Measurements from ENCODE around the gene CDH26.
A peak's percentile ranks its signal among the peaks of the same experiment; 100 is the strongest.

Gene CDH26

DNA sequence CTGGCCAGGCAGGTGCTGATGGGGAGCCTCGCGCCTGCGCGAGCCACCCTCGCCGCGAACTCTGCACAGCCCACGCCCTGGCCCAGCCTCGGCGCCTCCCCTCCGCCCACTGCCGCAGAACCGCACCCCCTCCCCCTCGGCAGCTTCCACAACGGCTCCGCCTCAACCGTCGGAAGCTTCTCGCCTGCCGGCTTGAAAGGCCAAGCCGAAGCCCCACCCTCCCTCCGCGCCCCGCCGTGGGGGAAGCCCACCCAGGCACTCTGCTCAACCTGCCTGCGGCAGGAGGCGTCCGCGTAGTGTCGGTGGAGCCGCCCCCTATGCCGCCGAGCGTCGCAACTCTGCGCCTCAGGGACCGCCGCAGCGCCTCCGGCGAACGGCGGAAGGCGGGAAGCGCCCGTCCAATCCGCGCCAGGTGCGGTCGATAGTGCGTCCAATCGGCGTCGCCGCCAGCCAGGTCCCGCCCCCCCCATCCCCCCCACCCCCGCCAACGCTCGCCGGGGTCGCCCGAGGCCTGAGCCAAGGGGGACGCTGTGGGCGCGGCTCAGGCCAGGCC is 24.9 kb upstream of the CDH26 start, which contains the start of gene SYCP2:
SYCP2 (minus strand) TSS at position 342 of the 553 bp plus-strand sequence. CDS start 11,224 bp downstream, outside the sequence.
- peak within 1 kb of the TSS; percentile 92 for H2AFZ ChIP-seq (ENCODE audit: low read length, unreplicated experiment)
- H3K27ac ChIP-seq (ENCODE audit: low read depth, low read length), result no peak within 1 kb of the TSS
- peaks cover 6% of the 10 kb centered on the region for H3K4me1 ChIP-seq (ENCODE audit: control insufficient read depth, insufficient read depth, low read length, unreplicated experiment)
- peaks cover 3% of the 10 kb centered on the region for H3K79me2 ChIP-seq (ENCODE audit: control insufficient read depth, insufficient read depth, low read length, unreplicated experiment)
- no peaks in the 10 kb centered on the region for H3K27me3 ChIP-seq (ENCODE audit: insufficient read depth, low read length)
- H3K4me3 ChIP-seq (ENCODE audit: low read depth, low read length), result peak within 1 kb of the TSS; percentile 88
- no peaks in the 10 kb centered on the region for H3K36me3 ChIP-seq (ENCODE audit: insufficient read depth, low read length)

DNA sequence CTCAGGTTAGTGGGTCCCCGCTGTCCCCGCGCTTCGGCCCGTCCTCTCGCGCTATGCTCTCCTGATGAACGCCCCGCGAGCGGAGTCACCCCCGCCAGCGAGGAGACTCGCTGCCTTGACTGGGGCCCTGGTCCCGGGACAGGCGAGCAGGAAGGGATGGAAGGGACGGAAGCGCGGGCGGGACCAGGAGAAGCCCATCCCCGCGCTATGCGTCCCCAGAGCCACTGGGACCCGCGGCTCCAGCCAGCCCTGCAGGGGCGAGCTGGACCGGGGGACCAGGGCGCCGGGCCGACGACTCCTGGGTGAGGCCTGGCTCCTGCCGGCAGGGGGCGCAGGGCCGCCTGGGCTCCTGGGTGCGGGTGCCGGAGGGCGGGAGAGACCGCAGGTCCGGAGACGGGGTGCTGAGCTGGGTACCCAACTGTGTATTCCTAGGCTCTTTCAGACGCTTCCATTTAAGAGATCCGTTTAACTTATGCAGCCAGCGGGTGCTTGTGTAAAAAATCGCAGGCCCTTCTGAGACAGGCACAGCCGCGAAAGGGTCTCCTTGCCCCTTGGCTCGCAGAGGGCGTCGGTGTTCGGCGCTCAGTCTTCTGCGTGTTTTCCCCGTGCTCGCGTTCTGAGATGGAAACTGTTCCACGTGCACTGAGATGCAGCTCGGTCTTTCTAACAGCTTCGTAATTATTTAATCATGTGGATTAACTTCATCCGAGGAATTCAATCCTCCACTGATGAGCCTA is 24.2 kb upstream of the CDH26 start:
- Histone ChIP-seq H3K27me3 (ENCODE audit: insufficient read depth, low read length) (no peaks in the 10 kb centered on the region), H3K27ac (ENCODE audit: low read depth, low read length) (no peak overlapping the region)

DNA sequence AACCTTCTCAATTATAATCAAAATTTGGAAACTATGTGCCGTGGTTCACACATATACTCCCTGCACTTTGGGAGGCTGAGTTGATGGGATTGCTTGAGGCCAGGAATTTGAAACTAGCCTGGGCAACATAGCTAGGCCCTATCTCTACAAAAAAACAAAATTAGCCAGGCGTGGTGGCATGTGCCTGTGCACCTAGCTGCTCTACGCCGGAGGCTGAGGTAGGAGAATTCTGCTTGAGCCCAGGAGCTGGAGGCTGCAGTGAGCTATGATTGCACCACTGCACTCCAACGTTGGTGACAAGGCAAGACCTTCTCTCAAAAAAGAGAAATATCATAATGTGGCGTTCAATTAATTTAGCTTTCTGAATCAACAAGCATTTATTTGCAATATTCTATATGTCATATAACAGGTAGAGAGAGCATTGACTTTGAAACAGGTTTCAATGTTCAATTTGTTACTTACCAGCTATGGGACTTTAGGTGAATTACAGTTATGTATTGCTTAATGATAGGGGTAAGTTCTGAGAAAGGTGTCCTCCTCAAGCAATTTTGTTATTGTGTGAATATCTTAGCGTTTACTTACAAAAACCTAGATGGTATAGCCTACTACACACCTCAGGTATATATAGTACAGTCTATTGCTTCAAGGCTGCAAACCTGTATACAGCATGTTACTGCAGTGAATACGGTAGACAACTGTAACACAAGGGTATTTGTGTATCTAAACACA is 22.6 kb upstream of the CDH26 start:
- Histone ChIP-seq H3K36me3 (ENCODE audit: insufficient read depth, low read length) (no peaks in the 10 kb centered on the region), H3K79me2 (ENCODE audit: control insufficient read depth, insufficient read depth, low read length, unreplicated experiment) (peaks cover 13% of the 10 kb centered on the region), H3K27me3 (ENCODE audit: insufficient read depth, low read length) (no peaks in the 10 kb centered on the region), H3K27ac (ENCODE audit: low read depth, low read length) (no peak overlapping the region), H3K4me1 (ENCODE audit: control insufficient read depth, insufficient read depth, low read length, unreplicated experiment) (peaks cover 16% of the 10 kb centered on the region), H3K4me3 (ENCODE audit: low read depth, low read length) (no peak overlapping the region), H2AFZ (ENCODE audit: low read length, unreplicated experiment) (no peak overlapping the region)

More for the DNA sequence above, 24.2 kb upstream of the CDH26 start:
- peaks cover 12% of the 10 kb centered on the region for H3K4me1 ChIP-seq (ENCODE audit: control insufficient read depth, insufficient read depth, low read length, unreplicated experiment)
- H3K36me3 ChIP-seq (ENCODE audit: insufficient read depth, low read length), result no peaks in the 10 kb centered on the region
- H3K79me2 ChIP-seq (ENCODE audit: control insufficient read depth, insufficient read depth, low read length, unreplicated experiment), result peaks cover 9% of the 10 kb centered on the region
- peak overlapping the region; percentile 88 for H3K4me3 ChIP-seq (ENCODE audit: low read depth, low read length)
- peak overlapping the region; percentile 92 for H2AFZ ChIP-seq (ENCODE audit: low read length, unreplicated experiment)

DNA sequence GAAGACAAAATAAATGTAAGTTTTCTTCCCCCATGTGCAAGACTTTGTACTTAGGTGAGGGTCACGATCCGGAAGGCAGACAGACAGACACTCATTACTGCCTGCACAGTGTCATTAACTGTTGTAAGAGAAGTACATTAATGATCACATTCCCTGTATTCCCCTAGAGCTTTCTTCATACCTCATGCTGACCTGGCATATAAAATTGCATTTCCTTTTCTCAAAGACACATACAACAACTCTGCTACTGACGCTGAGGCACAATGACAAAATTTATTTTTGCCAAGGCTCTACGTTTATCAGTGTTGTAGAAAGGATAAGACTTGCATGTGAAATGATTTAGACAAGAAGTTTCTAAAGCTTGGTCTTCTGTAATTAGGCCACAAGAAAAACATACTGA is 21.8 kb upstream of the CDH26 start:
- Histone ChIP-seq H3K79me2 (ENCODE audit: control insufficient read depth, insufficient read depth, low read length, unreplicated experiment) (peaks cover 17% of the 10 kb centered on the region), H3K36me3 (ENCODE audit: insufficient read depth, low read length) (no peaks in the 10 kb centered on the region), H3K4me1 (ENCODE audit: control insufficient read depth, insufficient read depth, low read length, unreplicated experiment) (peaks cover 16% of the 10 kb centered on the region), H3K4me3 (ENCODE audit: low read depth, low read length) (no peak overlapping the region), H3K27ac (ENCODE audit: low read depth, low read length) (no peak overlapping the region), H3K27me3 (ENCODE audit: insufficient read depth, low read length) (no peaks in the 10 kb centered on the region), H2AFZ (ENCODE audit: low read length, unreplicated experiment) (no peak overlapping the region)

DNA sequence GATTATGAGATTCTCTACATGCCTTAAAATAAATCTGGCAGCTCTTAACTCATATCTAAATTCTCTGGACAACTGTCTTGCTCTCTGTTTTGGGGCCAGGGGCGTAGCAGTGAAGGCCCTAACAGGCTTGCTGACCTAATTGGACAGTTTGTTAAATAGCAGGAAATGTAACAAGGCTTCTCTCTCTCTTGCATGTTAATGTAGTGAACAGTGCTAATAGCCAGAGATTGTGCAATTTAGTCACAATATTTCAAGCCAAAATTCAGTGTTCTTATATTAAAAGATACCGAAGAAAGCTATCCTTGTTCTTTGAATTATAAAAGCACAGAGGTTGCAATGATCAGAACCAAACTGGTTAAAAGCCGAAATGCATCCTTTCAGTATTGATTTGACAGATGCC is 21.1 kb upstream of the CDH26 start:
- no peak overlapping the region for H3K4me3 ChIP-seq (ENCODE audit: low read depth, low read length)
- no peaks in the 10 kb centered on the region for H3K27me3 ChIP-seq (ENCODE audit: insufficient read depth, low read length)
- H3K27ac ChIP-seq (ENCODE audit: low read depth, low read length), result no peak overlapping the region
- H3K4me1 ChIP-seq (ENCODE audit: control insufficient read depth, insufficient read depth, low read length, unreplicated experiment), result peaks cover 20% of the 10 kb centered on the region
- H3K79me2 ChIP-seq (ENCODE audit: control insufficient read depth, insufficient read depth, low read length, unreplicated experiment), result peaks cover 23% of the 10 kb centered on the region
- no peaks in the 10 kb centered on the region for H3K36me3 ChIP-seq (ENCODE audit: insufficient read depth, low read length)
- H2AFZ ChIP-seq (ENCODE audit: low read length, unreplicated experiment), result no peak overlapping the region

DNA sequence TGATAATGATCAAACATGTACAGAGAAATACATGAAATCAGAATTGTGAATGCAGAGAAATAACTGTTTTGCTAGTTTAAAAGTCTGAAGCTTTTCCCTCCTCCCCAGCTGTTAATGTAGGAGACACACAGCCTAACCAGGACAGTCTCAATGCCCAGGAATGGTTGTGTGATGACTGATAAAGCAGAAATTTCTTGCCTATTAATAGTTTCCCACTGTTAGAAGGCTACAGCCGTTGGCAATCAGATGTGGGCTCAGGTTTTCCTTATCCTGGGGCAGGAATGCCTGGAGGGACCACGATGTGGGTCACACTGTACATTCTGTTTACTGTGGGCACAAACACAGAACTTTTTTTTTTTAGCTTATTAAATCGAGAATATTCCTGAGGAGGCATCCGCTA is 20.0 kb upstream of the CDH26 start:
- Histone ChIP-seq H3K4me1 (ENCODE audit: control insufficient read depth, insufficient read depth, low read length, unreplicated experiment) (peaks cover 20% of the 10 kb centered on the region), H3K27me3 (ENCODE audit: insufficient read depth, low read length) (no peaks in the 10 kb centered on the region), H3K36me3 (ENCODE audit: insufficient read depth, low read length) (no peaks in the 10 kb centered on the region; the same call in 1 of the 2 replicates), H3K79me2 (ENCODE audit: control insufficient read depth, insufficient read depth, low read length, unreplicated experiment) (peaks cover 25% of the 10 kb centered on the region), H2AFZ (ENCODE audit: low read length, unreplicated experiment) (no peak overlapping the region), H3K27ac (ENCODE audit: low read depth, low read length) (peak overlapping the region; percentile 12; the same call in 1 of the 2 replicates), H3K4me3 (ENCODE audit: low read depth, low read length) (peak overlapping the region; percentile 82)

DNA sequence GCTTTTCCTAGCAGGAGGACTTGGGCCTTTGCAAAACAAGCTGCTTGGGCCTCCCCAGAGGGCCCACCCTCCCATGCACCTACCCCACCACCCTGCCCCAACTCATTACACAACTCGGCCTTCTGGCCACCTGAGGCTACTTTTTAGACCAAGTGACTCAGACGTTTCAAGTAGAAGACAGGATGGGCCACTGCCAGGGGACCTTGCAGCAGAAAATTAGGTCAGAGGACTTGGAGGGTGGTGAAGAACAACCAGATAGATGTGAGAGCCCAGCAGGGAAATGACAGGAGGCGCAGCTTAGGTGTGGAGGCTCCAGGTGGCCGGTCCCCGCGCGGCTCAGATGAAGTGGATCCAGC is 19.5 kb upstream of the CDH26 start:
- Histone ChIP-seq H3K27me3 (ENCODE audit: insufficient read depth, low read length) (no peaks in the 10 kb centered on the region), H3K27ac (ENCODE audit: low read depth, low read length) (peak overlapping the region; percentile 12; the same call in 1 of the 2 replicates), H3K79me2 (ENCODE audit: control insufficient read depth, insufficient read depth, low read length, unreplicated experiment) (peaks cover 25% of the 10 kb centered on the region), H3K4me1 (ENCODE audit: control insufficient read depth, insufficient read depth, low read length, unreplicated experiment) (peaks cover 20% of the 10 kb centered on the region), H2AFZ (ENCODE audit: low read length, unreplicated experiment) (no peak overlapping the region), H3K36me3 (ENCODE audit: insufficient read depth, low read length) (no peaks in the 10 kb centered on the region; the same call in 1 of the 2 replicates), H3K4me3 (ENCODE audit: low read depth, low read length) (peak overlapping the region; percentile 82)

DNA sequence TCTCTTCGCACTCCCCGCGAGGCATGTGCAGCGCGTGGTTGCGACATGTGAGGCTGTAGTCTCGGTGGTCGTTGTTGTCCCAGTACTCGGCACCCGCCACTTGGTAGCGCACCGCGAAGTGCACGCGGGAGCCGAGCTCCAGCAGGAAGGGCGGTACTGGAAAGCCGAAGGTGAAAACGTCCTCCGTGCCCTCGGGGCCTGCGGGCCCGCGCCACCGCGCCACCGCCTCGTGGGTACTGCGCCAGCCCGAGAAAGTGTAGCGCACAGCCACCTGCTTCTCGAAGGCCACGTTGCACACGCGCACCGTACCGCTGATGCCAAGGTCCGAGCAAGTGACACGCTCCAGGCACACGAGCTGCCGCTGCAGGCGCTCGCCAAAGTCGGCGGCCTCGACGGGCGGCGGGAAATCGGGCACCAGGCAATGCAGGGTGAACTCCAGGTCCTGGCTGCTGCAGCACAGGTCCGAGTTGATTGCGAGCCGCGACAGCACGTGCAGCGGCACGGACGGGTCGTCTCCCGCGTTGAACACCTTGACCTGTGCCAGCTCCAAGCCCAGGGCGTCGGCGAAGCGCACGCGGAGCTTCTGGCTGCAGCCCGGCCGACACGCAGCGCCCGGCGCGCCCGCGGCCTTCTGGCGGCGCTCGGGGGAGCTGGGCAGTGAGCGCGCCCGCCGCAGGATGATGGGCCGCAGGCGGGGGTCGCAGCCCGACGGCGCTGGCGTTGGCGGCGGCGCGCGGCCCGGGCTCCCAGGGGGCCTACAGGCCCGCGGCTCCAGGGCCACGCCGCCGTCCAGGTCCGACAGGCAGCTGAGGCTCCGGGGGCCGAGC is 19.0 kb upstream of the CDH26 start:
- Histone ChIP-seq H3K79me2 (ENCODE audit: control insufficient read depth, insufficient read depth, low read length, unreplicated experiment) (peaks cover 25% of the 10 kb centered on the region), H3K27me3 (ENCODE audit: insufficient read depth, low read length) (no peaks in the 10 kb centered on the region), H3K4me1 (ENCODE audit: control insufficient read depth, insufficient read depth, low read length, unreplicated experiment) (peaks cover 20% of the 10 kb centered on the region), H3K27ac (ENCODE audit: low read depth, low read length) (peak overlapping the region; percentile 44; the same call in 1 of the 2 replicates), H2AFZ (ENCODE audit: low read length, unreplicated experiment) (peak overlapping the region; percentile 77), H3K36me3 (ENCODE audit: insufficient read depth, low read length) (no peaks in the 10 kb centered on the region; the same call in 1 of the 2 replicates), H3K4me3 (ENCODE audit: low read depth, low read length) (peak overlapping the region; percentile 82)

DNA sequence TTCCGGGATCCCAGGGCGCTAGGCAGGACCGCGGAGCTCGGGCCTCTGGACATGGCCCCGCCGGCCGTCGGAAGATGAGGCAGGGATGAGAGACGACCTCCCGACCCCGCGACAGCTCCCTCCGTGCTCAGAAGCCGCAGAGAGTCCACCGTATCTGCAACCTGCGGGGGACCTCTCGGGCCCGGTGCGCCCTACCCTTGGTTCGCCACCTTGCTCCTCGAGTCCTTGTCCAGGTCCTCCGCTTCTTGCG is 18.4 kb upstream of the CDH26 start:
- Histone ChIP-seq H3K27ac (ENCODE audit: low read depth, low read length) (peak overlapping the region; percentile 44; the same call in 1 of the 2 replicates), H3K4me1 (ENCODE audit: control insufficient read depth, insufficient read depth, low read length, unreplicated experiment) (peaks cover 20% of the 10 kb centered on the region), H3K79me2 (ENCODE audit: control insufficient read depth, insufficient read depth, low read length, unreplicated experiment) (peaks cover 25% of the 10 kb centered on the region), H3K4me3 (ENCODE audit: low read depth, low read length) (peak overlapping the region; percentile 82), H3K27me3 (ENCODE audit: insufficient read depth, low read length) (no peaks in the 10 kb centered on the region), H2AFZ (ENCODE audit: low read length, unreplicated experiment) (peak overlapping the region; percentile 77), H3K36me3 (ENCODE audit: insufficient read depth, low read length) (no peaks in the 10 kb centered on the region; the same call in 1 of the 2 replicates)
